Breast epithelium (tissue), 3 donors: ENCODE results near the gene CNTN5.

Experiments
- POLR2A ChIP-seq: fragments of 450-650 bp; IDR thresholded peaks from one replicate; pipeline ENCODE4 v1.6.1; 2016; ENCODE audit warnings: antibody characterized with exemption, mild to moderate bottlenecking, moderate library complexity
- POLR2AphosphoS5 ChIP-seq, 3 donors: sonication (generic); formaldehyde crosslinking; IDR thresholded peaks; one replicate each; pipeline ENCODE4 v1.6.1; 2017; ENCODE audit warnings: antibody characterized with exemption in 3 of 3
- TF ChIP-seq, protein P1 (sequence below), 3 donors: fragments of 450-650 bp; IDR thresholded peaks; one replicate each; pipeline ENCODE4 v1.5.1; 2016 to 2017; ENCODE audit warnings: antibody characterized with exemption in 3 of 3, mild to moderate bottlenecking in 3 of 3, moderate library complexity in 3 of 3

DNA sequence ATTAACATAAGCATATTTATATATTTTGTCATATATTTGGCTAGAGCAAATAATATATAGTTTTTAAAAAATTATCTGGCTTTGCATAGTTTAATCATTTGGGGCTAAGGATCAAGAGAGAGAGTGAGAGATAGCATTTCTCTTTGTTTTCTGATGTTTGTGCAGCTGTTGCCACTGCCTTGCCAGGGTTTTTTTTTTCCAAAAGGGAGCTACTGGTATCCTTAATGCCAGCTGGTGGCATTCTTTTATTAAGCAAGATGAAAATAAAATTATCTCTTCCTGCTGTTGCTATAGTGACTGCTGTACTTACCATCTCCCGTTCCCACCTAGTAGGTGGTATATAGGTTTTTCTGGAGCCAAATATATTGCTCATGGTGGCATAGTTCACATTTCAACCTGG lies 873.1 kb downstream of the CNTN5 start:
- TF ChIP-seq POLR2A (no peak), POLR2AphosphoS5 (IDR thresholded peaks at IDR 0.05) (no peak)
- TF ChIP-seq, protein P1, sequence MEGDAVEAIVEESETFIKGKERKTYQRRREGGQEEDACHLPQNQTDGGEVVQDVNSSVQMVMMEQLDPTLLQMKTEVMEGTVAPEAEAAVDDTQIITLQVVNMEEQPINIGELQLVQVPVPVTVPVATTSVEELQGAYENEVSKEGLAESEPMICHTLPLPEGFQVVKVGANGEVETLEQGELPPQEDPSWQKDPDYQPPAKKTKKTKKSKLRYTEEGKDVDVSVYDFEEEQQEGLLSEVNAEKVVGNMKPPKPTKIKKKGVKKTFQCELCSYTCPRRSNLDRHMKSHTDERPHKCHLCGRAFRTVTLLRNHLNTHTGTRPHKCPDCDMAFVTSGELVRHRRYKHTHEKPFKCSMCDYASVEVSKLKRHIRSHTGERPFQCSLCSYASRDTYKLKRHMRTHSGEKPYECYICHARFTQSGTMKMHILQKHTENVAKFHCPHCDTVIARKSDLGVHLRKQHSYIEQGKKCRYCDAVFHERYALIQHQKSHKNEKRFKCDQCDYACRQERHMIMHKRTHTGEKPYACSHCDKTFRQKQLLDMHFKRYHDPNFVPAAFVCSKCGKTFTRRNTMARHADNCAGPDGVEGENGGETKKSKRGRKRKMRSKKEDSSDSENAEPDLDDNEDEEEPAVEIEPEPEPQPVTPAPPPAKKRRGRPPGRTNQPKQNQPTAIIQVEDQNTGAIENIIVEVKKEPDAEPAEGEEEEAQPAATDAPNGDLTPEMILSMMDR (IDR thresholded peaks at IDR 0.05): no peak
